Stimulated activated CD4-positive, alpha-beta T cell treated with anti-CD3 and anti-CD28 coated beads, Interleukin-4, amount 100 ng/mL, for 24 hours (primary cell): ENCODE measurements around the gene ORC6.
"Not testable (repeated sequence)": the region's sequence is repeated elsewhere in the genome, so short reads cannot be mapped to it uniquely, and the experiment has no call there.

ENCODE experiments used
- DNase-seq: peaks from one replicate; pipeline ENCODE4 v3.0.0-alpha.2; 2020

ORC6 gene

GRCh38 chr16:46689365-46690280 lies at the start of gene ORC6:
Gene ORC6, plus strand, starts transcription at chr16:46689659. Its CDS starts 47 bp downstream, at chr16:46689706.
- peak; percentile 99 for DNase-seq

- DNase-seq, result no peak
Measured at GRCh38 chr16:46648656-46649055, 40.8 kb upstream of the ORC6 start.

GRCh38 chr16:46649588-46650253 lies 39.7 kb upstream of the ORC6 start:
- DNase-seq, result no peak

- no peak for DNase-seq
Measured at GRCh38 chr16:46650254-46650623, 39.2 kb upstream of the ORC6 start.

GRCh38 chr16:46651305-46651704 lies 38.2 kb upstream of the ORC6 start:
- no peak for DNase-seq

- DNase-seq, result peak; percentile 4
Measured at GRCh38 chr16:46658925-46659324, 30.5 kb upstream of the ORC6 start.

GRCh38 chr16:46662123-46662522 lies 27.3 kb upstream of the ORC6 start:
- no peak for DNase-seq

- peak; percentile 58 for DNase-seq
Measured at GRCh38 chr16:46673320-46674013, 16.0 kb upstream of the ORC6 start.

- DNase-seq, result not testable (repeated sequence)
Measured at GRCh38 chr16:46677943-46678342, 11.5 kb upstream of the ORC6 start.

GRCh38 chr16:46681867-46682266 lies 7.6 kb upstream of the ORC6 start:
- DNase-seq, result not testable (repeated sequence)

- DNase-seq, result no peak
Measured at GRCh38 chr16:46686815-46687473, 2.5 kb upstream of the ORC6 start.

GRCh38 chr16:46687486-46687885 lies 2.0 kb upstream of the ORC6 start:
- DNase-seq, result no peak

GRCh38 chr16:46688101-46688653 lies 1.3 kb upstream of the ORC6 start:
- no peak for DNase-seq

GRCh38 chr16:46688654-46689364 lies 650 bp upstream of the ORC6 start, which contains the start of gene VPS35:
Gene VPS35, minus strand, starts transcription at chr16:46689178. Its CDS starts 45 bp downstream, at chr16:46689133.
- peak; percentile 100 for DNase-seq

GRCh38 chr16:46690281-46691178 lies 1.1 kb downstream of the ORC6 start:
- no peak for DNase-seq

- no peak for DNase-seq
Measured at GRCh38 chr16:46691726-46692125, 2.3 kb downstream of the ORC6 start.

GRCh38 chr16:46693598-46693997 lies 4.1 kb downstream of the ORC6 start:
- no peak for DNase-seq

- no peak for DNase-seq
Measured at GRCh38 chr16:46695937-46696336, 6.5 kb downstream of the ORC6 start.

- no peak for DNase-seq
Measured at GRCh38 chr16:46696957-46697356, 7.5 kb downstream of the ORC6 start.

GRCh38 chr16:46700048-46700447 lies 10.6 kb downstream of the ORC6 start:
- no peak for DNase-seq

- no peak for DNase-seq
Measured at GRCh38 chr16:46701615-46702014, 12.2 kb downstream of the ORC6 start.
